ENCODE measurements around the gene KISS1R.

KISS1R gene

GRCh38 chr19:958967-959855 lies 42.1 kb downstream of the KISS1R start:
- Histone ChIP-seq H3K4me3 (no peak overlapping the region), H3K27ac (peak overlapping the region in 1 of 21 experiments; percentile 6)

DNA sequence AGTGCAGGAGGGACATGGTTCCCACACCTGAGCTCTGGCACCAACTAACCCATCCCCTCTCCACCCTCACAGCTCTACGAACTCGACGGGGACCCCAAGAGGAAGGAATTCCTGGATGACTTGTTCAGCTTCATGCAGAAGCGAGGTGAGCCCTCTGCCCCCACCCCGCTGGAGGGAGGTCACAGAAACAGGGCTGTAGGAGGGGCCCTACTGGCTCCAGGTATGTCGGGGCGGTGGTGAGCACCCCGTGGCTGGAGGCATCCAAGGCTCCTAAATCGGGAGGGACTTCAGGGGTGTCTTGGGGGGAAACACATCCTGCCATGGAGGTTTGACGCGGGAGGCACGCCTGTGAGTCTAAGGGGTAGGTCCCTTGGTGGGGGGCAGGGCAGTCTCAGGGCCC lies 42.9 kb downstream of the KISS1R start:
- Histone ChIP-seq H3K4me3 (no peak overlapping the region), H3K27ac (no peak overlapping the region)

- Histone ChIP-seq H3K4me3 (no peak overlapping the region), H3K27ac (no peak overlapping the region)
Observed at GRCh38 chr19:960601-960938, 43.4 kb downstream of the KISS1R start.

- Histone ChIP-seq H3K27ac (no peak overlapping the region), H3K4me3 (no peak overlapping the region)
Observed at GRCh38 chr19:961866-962620, 44.9 kb downstream of the KISS1R start.

DNA sequence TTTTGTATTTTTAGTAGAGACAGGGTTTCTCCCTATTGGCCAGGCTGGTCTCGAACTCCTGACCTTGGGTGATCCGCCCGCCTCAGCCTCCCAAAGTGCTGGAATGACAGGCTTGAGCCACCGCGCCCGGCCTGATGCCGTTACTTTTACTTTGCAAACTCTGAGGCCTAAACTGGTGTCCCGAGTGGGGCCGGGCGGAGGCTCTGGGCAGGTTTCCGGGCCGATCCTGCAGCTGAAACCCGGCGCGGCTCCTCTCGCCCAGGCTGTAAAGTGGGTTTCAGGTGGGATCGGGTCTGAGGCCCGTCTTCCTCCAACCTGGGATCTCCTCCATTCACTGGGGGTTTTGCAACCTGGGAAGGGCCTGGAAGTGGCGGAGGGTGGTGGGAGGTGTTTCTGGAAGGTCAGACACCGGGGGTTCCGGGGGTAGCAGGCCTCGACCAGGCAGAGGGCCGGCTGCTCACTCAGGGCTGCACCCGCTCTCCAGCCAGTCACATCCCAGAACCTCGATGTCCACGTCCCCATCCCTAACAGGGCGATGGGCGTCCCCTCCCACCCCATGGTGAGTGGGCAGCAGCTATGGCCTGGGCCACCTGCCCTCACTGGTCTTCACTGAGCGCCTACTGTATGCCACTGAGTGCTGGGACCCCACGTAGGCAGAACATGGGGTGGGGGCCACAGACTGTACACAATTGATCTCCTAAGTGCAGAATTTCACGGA lies 45.7 kb downstream of the KISS1R start:
- H3K27ac ChIP-seq, result no peak overlapping the region
- no peak overlapping the region for H3K4me3 ChIP-seq

DNA sequence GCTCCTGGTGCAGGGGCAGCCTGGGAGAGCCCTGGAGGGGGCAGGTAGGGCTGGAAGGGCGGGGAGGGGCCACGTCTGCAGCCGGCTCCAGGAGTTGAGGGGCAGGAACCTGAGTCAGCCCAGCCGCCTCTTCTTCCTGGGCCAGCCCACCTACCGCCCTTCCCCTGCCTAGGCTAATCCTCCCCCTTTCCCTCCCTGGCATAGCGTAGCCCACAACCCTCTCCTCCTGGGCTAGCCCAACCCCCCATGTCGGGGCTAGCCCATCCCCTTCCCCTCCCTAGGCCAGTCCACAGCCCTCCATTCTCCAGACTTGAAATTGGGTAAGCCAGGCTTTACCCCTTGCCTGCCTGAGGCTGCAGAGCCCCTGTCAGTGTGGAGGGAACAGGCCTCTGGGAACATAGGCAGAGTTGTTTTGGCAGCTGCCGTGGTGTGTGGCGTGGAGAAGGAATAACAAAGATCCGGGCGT lies 46.4 kb downstream of the KISS1R start:
- no peak overlapping the region for H3K4me3 ChIP-seq
- H3K27ac ChIP-seq, result no peak overlapping the region

GRCh38 chr19:964116-964520 lies 47.0 kb downstream of the KISS1R start:
- Histone ChIP-seq H3K4me3 (no peak overlapping the region), H3K27ac (no peak overlapping the region)

GRCh38 chr19:964761-965694 lies 47.9 kb downstream of the KISS1R start:
- Histone ChIP-seq H3K4me3 (no peak overlapping the region), H3K27ac (no peak overlapping the region)

DNA sequence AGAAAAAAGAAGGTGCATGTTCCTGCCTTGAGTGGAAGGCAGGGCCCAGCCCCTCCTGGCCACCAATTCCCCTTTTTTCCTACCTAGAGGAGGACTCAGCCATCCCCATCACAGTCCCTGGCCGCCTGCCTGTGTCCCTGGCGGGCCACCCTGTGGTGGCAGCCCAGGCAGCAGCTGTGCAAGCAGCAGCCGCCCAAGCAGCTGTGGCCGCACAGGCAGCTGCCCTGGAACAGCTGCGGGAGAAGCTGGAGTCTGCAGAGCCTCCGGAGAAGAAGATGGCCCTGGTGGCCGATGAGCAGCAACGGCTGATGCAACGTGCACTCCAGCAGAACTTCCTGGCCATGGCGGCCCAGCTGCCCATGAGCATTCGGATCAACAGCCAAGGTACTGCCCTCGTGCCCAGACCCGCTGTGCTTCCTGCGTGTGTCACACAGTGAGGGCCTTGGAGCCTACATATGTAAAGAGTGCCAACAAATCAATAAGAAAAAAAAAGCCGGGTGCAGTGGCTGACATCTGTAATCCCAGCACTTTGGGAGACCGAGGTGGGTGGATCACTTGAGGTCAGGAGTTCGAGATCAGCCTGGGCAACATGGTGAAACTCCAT lies 49.5 kb downstream of the KISS1R start:
- no peak overlapping the region for H3K27ac ChIP-seq
- no peak overlapping the region for H3K4me3 ChIP-seq

All from skin epidermis (tissue), 12 donors.